Motor neuron (in vitro differentiated cells): ENCODE results near the gene DHX35. TPM values are rescaled to one million over a fixed set of nuclear protein-coding genes. Genes with fewer than 3 reads are reported as not detected.
A peak's percentile ranks its signal among the peaks of the same experiment; 100 is the strongest.

Experiments
- ATAC-seq, 8 experiments: fragments of 200-7000 bp; cut with Tn5 transposase; replicated peaks in 6 of 8; 2 replicates each; pipeline ENCODE4 v1.8.0; 2021; ENCODE audit warnings: mild to moderate bottlenecking in 8 of 8, moderate library complexity in 8 of 8
- H3K27ac ChIP-seq, 2 donors: fragments of 250-450 bp; sonication (Bioruptor Pico); 2 replicates each; pipeline ENCODE4 v1.9.0; 2021; ENCODE audit warnings: antibody characterized with exemption in 2 of 2, mild to moderate bottlenecking in 2 of 2, moderate library complexity in 1 of 2
- H3K4me1 ChIP-seq, 2 donors: fragments of 250-450 bp; sonication (Bioruptor Pico); replicated peaks in 1 of 2; 2 replicates each; pipeline ENCODE4 v1.6.1; 2021; ENCODE audit warnings: antibody characterized with exemption in 2 of 2, mild to moderate bottlenecking in 2 of 2, moderate library complexity in 1 of 2
- H3K4me3 ChIP-seq, 5 donors: fragments of 250-450 bp; sonication (Bioruptor Pico); 2 replicates each; pipeline ENCODE4 v1.9.0; 2021; ENCODE audit warnings: antibody characterized with exemption in 5 of 5, mild to moderate bottlenecking in 5 of 5, moderate library complexity in 4 of 5
- WGBS, 10 experiments: fragments of 450-650 bp; shearing (Covaris generic); methylation state at CpG; one replicate each; pipeline ENCODE4 v1.0.0; 2022; 5-methylcytosine and 5-hydroxymethylcytosine counted together
- in situ Hi-C, 9 experiments: fragments of 400-800 bp; cut with MboI; loops; one replicate each; pipeline ENCODE4 v1.15.0; 2021; ENCODE audit warnings: low sequenced_read_pairs in 9 of 9, low pct_unique_long_range_greater_than_20kb in 2 of 9; ENCODE audit not compliant: unreplicated experiment in 9 of 9
- total RNA-seq, 8 experiments: library from RNA; unstranded; fragments of 300-600 nt; gene quantifications; 2 replicates each; pipeline versions ENCODE4 v1.2.3 to v1.2.4, GENCODE V29; 2022

The DHX35 gene
- total RNA-seq, 8 experiments from 2014 or later: 6.9 to 16.6 (median 11.4) TPM

- H3K27ac ChIP-seq: no peak overlapping the region
- ATAC-seq: peak in 3 of 8 experiments; percentile 38 to 63 (median 59)
- WGBS, 10 experiments: 83 to 100% (median 97%) methylated on average over 1 to 3 of the region's 3 CpGs; no CpG with 5 or more reads in 1 of the 10 experiments
- H3K4me1 ChIP-seq: no peaks in the 10 kb centered on the region
- H3K4me3 ChIP-seq: no peak overlapping the region
- in situ Hi-C loops: no loop called here
Observed at GRCh38 chr20:39019027-39019426, 56.9 kb downstream of the DHX35 start.

- in situ Hi-C loops: no loop called here
- Histone ChIP-seq H3K27ac (no peak overlapping the region), H3K4me1 (no peaks in the 10 kb centered on the region), H3K4me3 (no peak overlapping the region)
- ATAC-seq: peak in 2 of 8 experiments; percentile 41 to 50
Observed at GRCh38 chr20:39019805-39020325, 57.7 kb downstream of the DHX35 start.

- ATAC-seq: no peak
- in situ Hi-C loops: no loop called here
- 80 to 100% (median 94%) methylated on average over 1 to 5 of the region's 5 CpGs; no CpG with 5 or more reads in 2 of the 10 experiments for WGBS, 10 experiments
- Histone ChIP-seq H3K4me1 (no peaks in the 10 kb centered on the region), H3K4me3 (no peak overlapping the region), H3K27ac (no peak overlapping the region)
Observed at GRCh38 chr20:39021748-39022147, 59.6 kb downstream of the DHX35 start.

- H3K4me3 ChIP-seq: no peak overlapping the region
- in situ Hi-C loops: loop anchor here in 2 of 9 experiments (25.0 kb wide), 2 partner anchors 114 to 364 kb away; no protein-coding TSS in a partner anchor
- ATAC-seq: no peak
- peaks cover 7 to 8% of the 10 kb centered on the region in 2 donors for H3K4me1 ChIP-seq
- no peak overlapping the region for H3K27ac ChIP-seq
- WGBS, 10 experiments: 87 to 100% (median 95%) methylated on average over 3 to 7 of the region's 9 CpGs; no CpG with 5 or more reads in 1 of the 10 experiments
Observed at GRCh38 chr20:39025883-39026282, 63.7 kb downstream of the DHX35 start.

DNA sequence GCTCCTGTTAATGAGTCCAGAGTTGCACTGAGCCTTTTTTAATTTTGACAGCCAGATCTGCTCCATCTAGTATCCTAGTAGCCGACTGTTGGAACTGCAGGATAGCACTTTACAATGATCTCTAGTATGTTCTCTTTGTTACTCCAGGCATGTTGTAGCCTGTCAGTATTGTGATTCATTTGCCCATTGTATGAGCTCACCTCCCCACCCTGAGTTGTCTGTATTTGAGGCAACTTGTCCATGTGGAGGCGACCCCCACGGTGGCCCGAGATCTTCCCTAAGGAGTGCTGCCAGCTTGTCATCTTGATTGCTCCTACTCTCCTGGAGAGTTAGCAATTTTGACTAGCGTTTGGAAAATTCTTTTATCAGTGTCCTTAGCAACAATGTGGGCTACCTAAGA, 67.2 kb downstream of the DHX35 start:
- Histone ChIP-seq H3K4me1 (peaks cover 7 to 8% of the 10 kb centered on the region in 2 donors), H3K27ac (peak overlapping the region in 1 of 2 donors; percentile 25), H3K4me3 (no peak overlapping the region)
- 51 to 100% (median 71%) methylated on average over 1 to 5 of the region's 5 CpGs; no CpG with 5 or more reads in 3 of the 10 experiments for WGBS, 10 experiments
- ATAC-seq: peak in 5 of 8 experiments; percentile 38 to 72 (median 67)
- in situ Hi-C loops: loop anchor here in 2 of 9 experiments (25.0 kb wide), 2 partner anchors 117 to 367 kb away; no protein-coding TSS in a partner anchor

- no peak overlapping the region for H3K4me3 ChIP-seq
- WGBS, 10 experiments: 80 to 100% (median 93%) methylated on average over 1 to 3 of the region's 3 CpGs; no CpG with 5 or more reads in 3 of the 10 experiments
- H3K4me1 ChIP-seq: peaks cover 7 to 8% of the 10 kb centered on the region in 2 donors
- in situ Hi-C loops: loop anchor here in 2 of 9 experiments (25.0 kb wide), 2 partner anchors 121 to 371 kb away; no protein-coding TSS in a partner anchor
- ATAC-seq: no peak
- no peak overlapping the region for H3K27ac ChIP-seq
Observed at GRCh38 chr20:39032997-39033396, 70.9 kb downstream of the DHX35 start.

DNA sequence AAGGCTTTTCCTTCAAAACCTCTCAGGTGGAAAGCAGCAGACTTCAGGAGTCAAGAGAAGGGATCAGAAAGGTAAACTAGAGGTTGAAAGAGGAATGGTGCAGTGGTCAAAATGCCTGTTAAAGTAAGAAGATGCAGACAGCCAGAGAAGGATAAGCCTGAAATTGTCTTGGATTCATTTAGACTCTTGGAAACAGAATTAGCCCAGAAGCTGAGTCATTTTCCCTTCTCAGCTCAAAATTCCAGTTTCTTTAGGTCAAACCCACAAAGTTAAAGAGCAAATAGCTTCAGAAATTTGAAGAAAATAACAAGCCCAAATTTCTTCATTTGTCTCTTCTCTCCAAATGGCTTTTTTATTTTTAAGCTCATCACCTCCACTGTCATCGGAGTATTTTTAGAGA, 73.9 kb downstream of the DHX35 start:
- 100% methylated on average over 1 of the region's 1 CpG; no CpG with 5 or more reads in 7 of the 10 experiments for WGBS, 10 experiments
- ATAC-seq: no peak
- H3K4me3 ChIP-seq: no peak overlapping the region
- in situ Hi-C loops: loop anchor here in 2 of 9 experiments (25.0 kb wide), 2 partner anchors 124 to 374 kb away; no protein-coding TSS in a partner anchor
- no peak overlapping the region for H3K27ac ChIP-seq
- no peaks in the 10 kb centered on the region for H3K4me1 ChIP-seq

- in situ Hi-C loops: loop anchor here in 2 of 9 experiments (25.0 kb wide), 2 partner anchors 125 to 375 kb away; no protein-coding TSS in a partner anchor
- H3K4me3 ChIP-seq: no peak overlapping the region
- no peak for ATAC-seq
- H3K27ac ChIP-seq: no peak overlapping the region
- WGBS, 10 experiments: 81 to 100% (median 100%) methylated on average over 1 to 3 of the region's 5 CpGs; no CpG with 5 or more reads in 3 of the 10 experiments
- no peaks in the 10 kb centered on the region for H3K4me1 ChIP-seq
Observed at GRCh38 chr20:39036851-39037250, 74.7 kb downstream of the DHX35 start.

DNA sequence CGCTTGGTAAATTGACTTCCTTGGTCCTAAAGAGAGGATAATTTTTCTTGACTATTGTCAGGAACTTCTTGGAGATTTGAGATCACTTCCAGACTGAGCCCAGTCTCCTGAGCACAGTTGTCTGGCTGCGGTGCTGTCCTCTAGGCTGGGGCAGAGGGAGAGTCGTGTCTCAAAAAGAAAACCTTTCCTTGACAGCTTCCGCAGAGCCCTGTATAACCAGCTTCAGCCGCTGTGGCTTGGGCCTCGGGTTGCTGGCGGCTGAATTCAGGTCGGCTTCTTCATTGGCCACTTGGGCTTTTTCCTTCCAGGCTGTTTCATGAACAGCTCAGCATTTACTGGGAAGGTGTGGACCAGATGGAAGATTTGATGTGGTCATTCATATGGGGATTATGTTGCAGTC, 75.9 kb downstream of the DHX35 start:
- ATAC-seq: no peak
- Histone ChIP-seq H3K4me1 (no peaks in the 10 kb centered on the region), H3K27ac (no peak overlapping the region), H3K4me3 (no peak overlapping the region)
- in situ Hi-C loops: loop anchor here in 2 of 9 experiments (25.0 kb wide), 2 partner anchors 126 to 376 kb away; no protein-coding TSS in a partner anchor
- 86 to 100% (median 98%) methylated on average over 1 to 7 of the region's 8 CpGs; no CpG with 5 or more reads in 4 of the 10 experiments for WGBS, 10 experiments

GRCh38 chr20:39038495-39038894, 76.4 kb downstream of the DHX35 start:
- H3K4me3 ChIP-seq: no peak overlapping the region
- H3K27ac ChIP-seq: no peak overlapping the region
- no peak for ATAC-seq
- in situ Hi-C loops: loop anchor here in 2 of 9 experiments (25.0 kb wide), 2 partner anchors 126 to 376 kb away; no protein-coding TSS in a partner anchor
- H3K4me1 ChIP-seq: no peaks in the 10 kb centered on the region
- WGBS, 10 experiments: 72 to 100% (median 93%) methylated on average over 1 to 4 of the region's 6 CpGs; no CpG with 5 or more reads in 6 of the 10 experiments

- WGBS, 10 experiments: 83 to 100% (median 94%) methylated on average over 1 to 3 of the region's 3 CpGs; no CpG with 5 or more reads in 2 of the 10 experiments
- Histone ChIP-seq H3K4me3 (no peak overlapping the region), H3K4me1 (no peaks in the 10 kb centered on the region), H3K27ac (no peak overlapping the region)
- no peak for ATAC-seq
- in situ Hi-C loops: loop anchor here in 2 of 9 experiments (25.0 kb wide), 2 partner anchors 127 to 377 kb away; no protein-coding TSS in a partner anchor
Observed at GRCh38 chr20:39039261-39039660, 77.1 kb downstream of the DHX35 start.

GRCh38 chr20:39040116-39040515, 78.0 kb downstream of the DHX35 start:
- WGBS, 10 experiments: 100% methylated on average over 1 to 2 of the region's 6 CpGs; no CpG with 5 or more reads in 5 of the 10 experiments
- no peaks in the 10 kb centered on the region for H3K4me1 ChIP-seq
- no peak overlapping the region for H3K4me3 ChIP-seq
- in situ Hi-C loops: loop anchor here in 2 of 9 experiments (25.0 kb wide), 2 partner anchors 128 to 378 kb away; no protein-coding TSS in a partner anchor
- ATAC-seq: no peak
- H3K27ac ChIP-seq: no peak overlapping the region

DNA sequence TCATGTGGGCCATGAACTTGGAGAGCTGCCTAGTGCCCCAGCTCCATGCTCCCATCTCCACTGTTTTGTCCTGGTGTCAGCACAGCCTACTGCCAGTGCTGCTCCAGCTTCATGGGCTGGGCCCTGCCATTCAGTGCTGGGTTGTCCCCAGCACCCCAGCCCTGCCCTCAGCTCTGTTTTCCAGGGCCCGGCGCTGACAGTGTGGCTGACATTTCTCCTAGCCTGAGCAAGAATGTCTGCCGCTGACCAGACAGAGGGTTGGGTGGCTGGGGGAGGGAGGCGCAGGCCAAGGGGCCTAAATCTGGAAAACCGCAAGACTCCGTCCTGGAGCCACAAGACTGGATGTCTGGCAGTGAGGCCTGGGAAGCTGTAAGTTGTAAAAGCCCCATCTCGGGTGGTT, 78.9 kb downstream of the DHX35 start:
- 60 to 94% methylated on average over 1 to 3 of the region's 7 CpGs; no CpG with 5 or more reads in 8 of the 10 experiments for WGBS, 10 experiments
- in situ Hi-C loops: loop anchor here in 2 of 9 experiments (25.0 kb wide), 2 partner anchors 129 to 379 kb away; no protein-coding TSS in a partner anchor

More for the DNA sequence above, 78.9 kb downstream of the DHX35 start:
- no peak overlapping the region for H3K4me3 ChIP-seq
- no peak overlapping the region for H3K27ac ChIP-seq
- ATAC-seq: no peak
- H3K4me1 ChIP-seq: no peaks in the 10 kb centered on the region
